Fibroblast of gingiva (primary cell): ENCODE results near the gene LRP5.

ENCODE experiments used
- DNase-seq: peaks from one replicate; pipeline ENCODE4 v3.0.0-alpha.2; 2011; ENCODE audit warnings: low read depth

The LRP5 gene

GRCh38 chr11:68309621-68310185 is 2.7 kb upstream of the LRP5 start:
- DNase-seq = no peak

GRCh38 chr11:68311160-68312116 is 953 bp upstream of the LRP5 start:
- DNase-seq = no peak

- no peak for DNase-seq
Measured at GRCh38 chr11:68312780-68313573, 586 bp downstream of the LRP5 start.

- DNase-seq = peak; percentile 56
Measured at GRCh38 chr11:68313574-68314202, 1.3 kb downstream of the LRP5 start.

GRCh38 chr11:68314203-68315170 is 2.1 kb downstream of the LRP5 start:
- DNase-seq = no peak

GRCh38 chr11:68315171-68315920 is 3.0 kb downstream of the LRP5 start:
- no peak for DNase-seq

GRCh38 chr11:68317147-68317785 is 4.9 kb downstream of the LRP5 start:
- no peak for DNase-seq

GRCh38 chr11:68321293-68322051 is 9.1 kb downstream of the LRP5 start:
- no peak for DNase-seq

- no peak for DNase-seq
Measured at GRCh38 chr11:68322052-68322430, 9.7 kb downstream of the LRP5 start.

GRCh38 chr11:68324241-68324640 is 11.8 kb downstream of the LRP5 start:
- no peak for DNase-seq

GRCh38 chr11:68324695-68325094 is 12.3 kb downstream of the LRP5 start:
- DNase-seq = no peak

- DNase-seq = no peak
Measured at GRCh38 chr11:68325183-68325906, 13.0 kb downstream of the LRP5 start.

- DNase-seq = no peak
Measured at GRCh38 chr11:68325907-68326220, 13.5 kb downstream of the LRP5 start.

- no peak for DNase-seq
Measured at GRCh38 chr11:68326334-68327215, 14.2 kb downstream of the LRP5 start.

- DNase-seq = no peak
Measured at GRCh38 chr11:68327586-68328370, 15.4 kb downstream of the LRP5 start.

- DNase-seq = no peak
Measured at GRCh38 chr11:68328374-68329091, 16.1 kb downstream of the LRP5 start.
